Osteoblast (primary cell): Measurements from ENCODE around the gene SWAP70. TPM values are rescaled to one million over a fixed set of nuclear protein-coding genes. Genes with fewer than 3 reads are reported as not detected.

Experiments
- DNase-seq: peaks from one replicate; pipeline ENCODE4 v3.0.0; 2011; ENCODE audit warnings: low spot score, mixed read lengths; ENCODE audit not compliant: insufficient read length; ENCODE audit errors: missing footprints
- H2AFZ ChIP-seq: 2 replicates; pipeline ENCODE4 v1.6.0; 2011; ENCODE audit warnings: mild to moderate bottlenecking, low read length
- H3K27ac ChIP-seq: 2 replicates; pipeline ENCODE4 v1.5.1; 2011; ENCODE audit warnings: mild to moderate bottlenecking, low read depth, low read length, moderate library complexity
- H3K27me3 ChIP-seq: 2 replicates; pipeline ENCODE4 v1.6.0; 2012; ENCODE audit warnings: mild to moderate bottlenecking, control low read depth, inconsistent platforms, low read length, moderate library complexity; ENCODE audit not compliant: insufficient read depth
- H3K36me3 ChIP-seq: 2 replicates; pipeline ENCODE4 v1.5.1; 2011; ENCODE audit warnings: mild to moderate bottlenecking, low read length, control low read depth, moderate library complexity; ENCODE audit not compliant: insufficient read depth
- H3K4me1 ChIP-seq: 2 replicates; pipeline ENCODE4 v1.5.1; 2011; ENCODE audit warnings: mild to moderate bottlenecking, low read length, control low read depth, moderate library complexity; ENCODE audit not compliant: insufficient read depth
- H3K4me2 ChIP-seq: 2 replicates; pipeline ENCODE4 v1.6.0; 2011; ENCODE audit warnings: mild to moderate bottlenecking, low read length; ENCODE audit not compliant: insufficient read depth
- H3K4me3 ChIP-seq: fragments of 200-600 bp; sonication (generic); 3 replicates; pipeline ENCODE4 v1.5.1; 2012; ENCODE audit warnings: mild to moderate bottlenecking, low read length, inconsistent platforms; ENCODE audit not compliant: insufficient read depth
- H3K79me2 ChIP-seq: 2 replicates; pipeline ENCODE4 v1.6.0; 2012; ENCODE audit warnings: mild to moderate bottlenecking, low read length, control low read depth, inconsistent platforms; ENCODE audit not compliant: insufficient read depth
- H3K9me3 ChIP-seq: 2 replicates; pipeline ENCODE4 v1.5.1; 2011; ENCODE audit warnings: low read depth, low read length, control low read depth
- H4K20me1 ChIP-seq: 2 replicates; pipeline ENCODE4 v1.6.0; 2012; ENCODE audit warnings: mild to moderate bottlenecking, low read length, control low read depth; ENCODE audit not compliant: insufficient read depth
- total RNA-seq: library from RNA; depleted of rRNA; stranded (reverse); fragments of >200 nt; gene quantifications from 2 replicates; pipeline ENCODE4 v1.2.3, GENCODE V29; 2012
- TF ChIP-seq, protein P1 (sequence below): IDR thresholded peaks from 2 replicates; pipeline ENCODE4 v1.5.1; 2011; ENCODE audit warnings: mild to moderate bottlenecking, low read depth, low read length, moderate library complexity; ENCODE audit errors: extremely low read depth

Gene SWAP70
- total RNA-seq, 1 donor: 62.2 TPM

DNA sequence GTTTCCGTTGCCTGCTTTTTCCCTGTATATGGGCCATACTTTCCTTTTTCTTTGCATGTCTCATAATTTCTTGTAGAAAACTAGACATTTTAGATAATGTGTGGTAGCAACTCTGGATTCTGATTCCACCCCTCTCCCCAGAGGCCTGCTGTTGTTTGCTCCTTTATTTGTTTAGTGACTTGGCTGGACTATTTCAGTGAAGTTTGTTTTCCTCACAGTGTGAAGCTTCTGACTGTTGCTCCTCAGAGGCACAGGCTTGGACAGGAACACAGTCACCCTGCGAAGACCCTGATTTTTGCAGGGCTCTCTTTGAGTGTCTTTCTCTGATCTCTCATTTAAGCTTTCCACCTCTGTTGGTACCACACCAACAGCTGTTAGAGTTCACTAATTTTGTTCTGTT lies 72.5 kb downstream of the SWAP70 start:
- no peak for DNase-seq
- Histone ChIP-seq H3K36me3 (peaks cover 45% of the 10 kb centered on the region), H3K9me3 (no peaks in the 10 kb centered on the region), H3K4me1 (no peaks in the 10 kb centered on the region), H3K4me3 (no peak overlapping the region), H3K27ac (no peak overlapping the region), H3K79me2 (peaks cover 12% of the 10 kb centered on the region), H2AFZ (no peak overlapping the region), H3K27me3 (no peaks in the 10 kb centered on the region), H4K20me1 (no peaks in the 10 kb centered on the region), H3K4me2 (no peak overlapping the region)
- TF ChIP-seq, protein P1, sequence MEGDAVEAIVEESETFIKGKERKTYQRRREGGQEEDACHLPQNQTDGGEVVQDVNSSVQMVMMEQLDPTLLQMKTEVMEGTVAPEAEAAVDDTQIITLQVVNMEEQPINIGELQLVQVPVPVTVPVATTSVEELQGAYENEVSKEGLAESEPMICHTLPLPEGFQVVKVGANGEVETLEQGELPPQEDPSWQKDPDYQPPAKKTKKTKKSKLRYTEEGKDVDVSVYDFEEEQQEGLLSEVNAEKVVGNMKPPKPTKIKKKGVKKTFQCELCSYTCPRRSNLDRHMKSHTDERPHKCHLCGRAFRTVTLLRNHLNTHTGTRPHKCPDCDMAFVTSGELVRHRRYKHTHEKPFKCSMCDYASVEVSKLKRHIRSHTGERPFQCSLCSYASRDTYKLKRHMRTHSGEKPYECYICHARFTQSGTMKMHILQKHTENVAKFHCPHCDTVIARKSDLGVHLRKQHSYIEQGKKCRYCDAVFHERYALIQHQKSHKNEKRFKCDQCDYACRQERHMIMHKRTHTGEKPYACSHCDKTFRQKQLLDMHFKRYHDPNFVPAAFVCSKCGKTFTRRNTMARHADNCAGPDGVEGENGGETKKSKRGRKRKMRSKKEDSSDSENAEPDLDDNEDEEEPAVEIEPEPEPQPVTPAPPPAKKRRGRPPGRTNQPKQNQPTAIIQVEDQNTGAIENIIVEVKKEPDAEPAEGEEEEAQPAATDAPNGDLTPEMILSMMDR: no peak

DNA sequence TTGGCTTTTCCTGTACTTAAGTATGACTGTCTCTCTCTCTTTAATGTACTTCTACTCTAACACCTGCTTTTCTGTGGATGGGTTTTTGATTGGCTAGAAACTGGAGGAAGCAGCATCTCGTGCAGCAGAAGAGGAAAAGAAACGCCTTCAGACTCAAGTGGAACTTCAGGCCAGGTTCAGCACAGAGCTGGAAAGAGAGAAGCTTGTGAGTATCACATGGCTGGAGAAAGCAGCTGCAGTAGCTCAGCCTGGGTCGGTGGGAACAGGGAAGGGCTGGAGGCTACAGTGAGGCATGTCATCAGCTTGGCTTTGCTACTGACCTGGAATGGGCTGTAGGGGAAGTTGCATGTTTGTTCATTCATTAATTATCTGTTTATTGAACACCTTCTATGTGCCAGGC lies 74.2 kb downstream of the SWAP70 start:
- Histone ChIP-seq H3K9me3 (no peaks in the 10 kb centered on the region), H3K4me2 (no peak overlapping the region), H3K27ac (no peak overlapping the region), H4K20me1 (no peaks in the 10 kb centered on the region), H3K79me2 (peaks cover 12% of the 10 kb centered on the region), H3K4me3 (no peak overlapping the region), H2AFZ (no peak overlapping the region), H3K4me1 (no peaks in the 10 kb centered on the region), H3K27me3 (no peaks in the 10 kb centered on the region), H3K36me3 (peaks cover 41% of the 10 kb centered on the region)
- TF ChIP-seq, protein P1: no peak
- no peak for DNase-seq

DNA sequence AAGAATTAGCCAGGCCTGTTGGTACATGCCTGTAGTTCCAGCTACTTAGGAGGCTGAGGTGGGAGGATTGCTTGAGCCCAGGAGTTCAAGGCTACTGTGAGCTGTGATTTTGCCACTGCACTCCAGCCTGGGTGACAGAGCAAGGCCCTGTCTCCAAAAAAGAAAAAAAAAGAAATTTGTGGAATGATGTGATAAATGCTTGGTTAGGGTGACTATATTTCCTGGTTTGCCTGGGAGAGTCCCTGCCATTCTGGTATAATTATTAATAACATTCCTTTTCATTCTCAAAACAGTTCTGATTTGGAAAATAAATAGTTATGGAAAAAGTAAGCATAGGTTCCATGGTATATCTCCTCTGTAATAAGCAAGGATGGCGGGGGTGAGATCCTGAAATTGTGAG lies 74.8 kb downstream of the SWAP70 start:
- Histone ChIP-seq H2AFZ (no peak overlapping the region), H3K79me2 (peaks cover 12% of the 10 kb centered on the region), H4K20me1 (no peaks in the 10 kb centered on the region), H3K4me2 (no peak overlapping the region), H3K4me3 (no peak overlapping the region), H3K27ac (no peak overlapping the region), H3K9me3 (no peaks in the 10 kb centered on the region), H3K27me3 (no peaks in the 10 kb centered on the region), H3K4me1 (no peaks in the 10 kb centered on the region), H3K36me3 (peaks cover 35% of the 10 kb centered on the region)
- DNase-seq: no peak
- TF ChIP-seq, protein P1: no peak

DNA sequence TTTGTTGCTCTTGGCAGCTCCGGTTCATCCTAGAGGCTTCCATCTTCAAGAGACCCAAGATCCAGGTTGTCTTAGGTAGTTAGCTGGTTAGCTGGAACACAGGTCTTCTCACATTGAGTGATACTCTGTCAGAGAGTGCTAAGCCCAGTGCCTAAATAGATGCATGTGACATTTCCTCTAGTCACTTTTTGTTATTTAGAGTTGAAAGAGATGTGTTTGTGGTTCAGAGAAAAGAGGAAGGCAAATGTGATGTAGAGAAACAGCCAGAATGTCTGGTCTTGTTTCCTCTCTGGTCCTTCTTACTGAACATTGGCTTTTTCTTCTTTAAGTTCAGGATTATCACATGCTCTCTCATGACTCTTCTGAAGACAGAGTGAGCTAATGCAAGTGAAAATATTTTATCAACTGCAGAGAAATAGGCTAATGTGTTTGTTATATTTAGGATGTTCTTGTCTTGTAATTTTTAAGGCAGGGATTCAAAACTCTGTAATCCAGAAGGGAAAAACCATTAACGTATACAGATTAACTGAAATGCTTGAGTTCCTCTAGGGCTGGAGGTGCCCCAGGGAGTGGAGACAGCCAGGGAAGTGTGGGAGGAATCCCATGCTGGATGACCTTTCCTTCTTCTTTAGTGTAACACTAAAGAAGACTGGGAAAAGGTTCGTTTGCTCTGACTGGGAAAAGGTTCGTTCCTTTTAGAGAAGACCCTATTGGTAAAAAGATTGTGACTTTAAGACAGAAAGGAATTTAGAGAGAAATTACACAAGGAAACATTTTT lies 75.4 kb downstream of the SWAP70 start:
- Histone ChIP-seq H3K9me3 (no peaks in the 10 kb centered on the region), H3K27me3 (no peaks in the 10 kb centered on the region), H4K20me1 (no peaks in the 10 kb centered on the region), H3K4me2 (no peak overlapping the region), H3K4me1 (no peaks in the 10 kb centered on the region), H3K79me2 (peaks cover 12% of the 10 kb centered on the region), H3K4me3 (no peak overlapping the region), H3K27ac (no peak overlapping the region), H2AFZ (no peak overlapping the region), H3K36me3 (peaks cover 32% of the 10 kb centered on the region)
- no peak for DNase-seq
- TF ChIP-seq, protein P1: no peak
